NCI-H2107 treated with DMSO at 0.1 percent for 48 hours (cell line): ENCODE data around the gene RHNO1.

Experiments
- DNase-seq: peaks from one replicate; lab custom pipeline; 2025; ENCODE audit not compliant: unreplicated experiment; lab: John Stamatoyannopoulos, UW

The RHNO1 gene

DNA sequence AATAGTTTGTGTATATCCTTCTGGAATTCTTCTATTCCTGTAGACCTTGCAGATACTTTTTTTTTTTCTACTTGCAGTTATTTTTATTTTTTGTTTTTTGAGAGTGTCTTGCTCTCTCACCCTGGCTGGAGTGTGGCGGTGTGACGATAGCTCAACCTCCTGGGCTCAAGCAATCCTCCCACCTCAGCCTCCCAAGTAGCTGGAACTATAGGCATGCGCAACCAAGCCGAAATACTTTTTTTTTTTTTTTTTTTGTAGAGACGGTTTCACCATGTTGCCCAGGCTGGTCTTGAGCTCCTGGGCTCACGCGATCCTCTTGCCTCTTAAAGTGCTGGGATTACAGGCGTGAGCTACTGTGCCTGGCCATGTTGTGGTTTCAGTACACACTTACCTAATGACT, 23.6 kb downstream of the RHNO1 start:
- no peak for DNase-seq

DNA sequence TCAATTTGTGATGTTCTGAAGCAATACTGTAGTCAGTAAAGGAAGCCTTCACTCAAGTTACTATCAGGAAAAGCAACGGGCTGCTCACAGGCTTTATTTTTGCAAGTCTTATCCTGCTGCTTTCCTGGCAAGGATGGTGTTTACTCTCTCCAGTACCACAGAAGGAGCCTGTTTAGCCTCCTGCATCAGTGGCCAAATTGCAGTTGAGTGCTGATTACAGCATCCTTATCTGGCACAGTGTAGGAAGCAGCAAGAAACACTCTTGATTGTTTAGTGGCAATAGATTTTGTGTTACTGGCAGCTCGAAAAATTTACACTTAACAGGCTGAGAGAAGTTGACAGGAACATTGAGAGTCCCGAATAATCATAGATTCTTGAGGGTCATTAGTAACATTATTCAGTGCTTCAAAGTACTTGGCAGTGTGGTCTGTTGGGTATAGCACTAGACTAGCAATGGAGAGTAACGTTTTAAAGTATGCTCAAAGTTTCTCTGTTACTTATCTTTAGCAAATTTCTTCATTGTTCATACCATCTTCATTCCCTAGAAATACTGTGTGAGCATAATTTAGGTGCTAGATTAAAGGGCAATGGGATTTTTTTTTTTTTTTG, 25.4 kb downstream of the RHNO1 start:
- peak; percentile 81 for DNase-seq

DNA sequence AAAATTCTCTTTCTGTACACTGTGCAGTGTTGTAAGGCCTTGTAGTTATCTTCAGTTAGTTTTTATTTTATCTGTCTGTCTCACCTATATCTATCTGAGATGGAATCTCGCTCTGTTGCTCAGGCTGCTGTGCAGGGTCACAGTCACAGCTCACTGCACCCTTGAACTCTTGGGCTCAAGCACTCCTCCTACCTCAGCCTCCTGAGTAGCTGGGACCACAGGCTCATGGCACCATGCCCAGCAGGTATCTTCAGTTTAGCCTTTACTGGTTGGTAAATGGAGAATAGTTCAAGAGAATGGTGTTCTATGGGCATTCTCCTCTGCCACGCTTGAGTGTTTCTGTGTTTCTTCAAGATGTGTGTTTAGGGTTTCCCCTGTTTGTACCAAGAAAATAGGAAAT, 27.2 kb downstream of the RHNO1 start:
- peak; percentile 18 for DNase-seq

- no peak for DNase-seq
Measured at GRCh38 chr12:2912216-2912575, 35.2 kb downstream of the RHNO1 start.

- no peak for DNase-seq
Measured at GRCh38 chr12:2919249-2919648, 42.2 kb downstream of the RHNO1 start.

- DNase-seq = no peak
Measured at GRCh38 chr12:2922329-2922728, 45.3 kb downstream of the RHNO1 start.

GRCh38 chr12:2923057-2923456, 46.0 kb downstream of the RHNO1 start:
- DNase-seq = no peak

GRCh38 chr12:2924019-2924418, 47.0 kb downstream of the RHNO1 start:
- DNase-seq = no peak

DNA sequence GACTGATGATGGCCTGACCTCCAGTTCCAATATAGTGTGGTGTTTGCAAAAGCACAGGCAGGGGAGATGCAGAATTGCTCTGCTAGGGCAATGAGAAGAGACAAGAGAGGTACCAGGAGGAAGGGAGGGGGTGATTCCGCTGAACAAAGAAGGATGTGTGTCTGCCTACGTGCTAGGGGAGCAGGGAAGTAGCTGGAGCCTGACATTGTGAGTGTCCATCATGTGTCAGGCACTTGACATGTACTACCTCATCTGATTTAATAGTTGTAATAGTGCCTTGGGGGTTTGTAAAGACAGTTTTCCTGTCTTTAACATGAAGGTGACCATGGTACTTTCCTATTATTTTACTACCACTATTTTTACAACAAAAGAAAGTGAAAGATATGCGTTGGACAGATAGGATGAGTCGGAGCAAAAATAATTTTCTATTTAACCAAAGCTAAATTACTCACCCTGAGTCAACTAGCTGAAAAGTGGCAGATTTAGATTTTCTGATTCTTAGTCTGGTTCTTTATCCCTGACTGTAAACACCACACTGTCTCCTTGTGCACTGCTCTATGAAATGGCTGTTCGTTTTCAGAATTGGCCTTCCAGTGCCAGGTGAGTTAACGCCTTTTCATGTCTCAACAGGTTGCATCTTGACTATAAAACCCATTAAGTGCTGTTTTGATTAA, 48.4 kb downstream of the RHNO1 start:
- DNase-seq = no peak

- DNase-seq = no peak
Measured at GRCh38 chr12:2930865-2931264, 53.8 kb downstream of the RHNO1 start.

DNA sequence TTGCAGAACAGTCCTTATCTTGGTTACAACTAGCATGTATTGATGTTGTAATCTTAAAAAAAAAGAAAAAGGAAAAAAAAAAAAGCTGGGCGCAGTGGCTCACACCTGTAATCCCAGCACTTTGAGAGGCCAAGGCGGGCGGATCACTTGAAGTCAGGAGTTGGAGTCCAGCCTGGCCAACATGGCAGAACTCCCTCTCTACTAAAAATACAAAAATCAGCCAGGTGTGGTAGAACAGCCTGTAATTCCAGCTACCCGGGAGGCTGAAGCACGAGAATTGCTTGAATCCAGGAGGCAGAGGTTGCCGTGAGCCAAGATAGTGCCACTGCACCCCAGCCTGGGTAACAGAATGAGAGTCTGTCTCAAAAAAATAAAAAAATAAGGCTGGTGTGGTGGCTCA, 56.6 kb downstream of the RHNO1 start:
- no peak for DNase-seq

- DNase-seq = no peak
Measured at GRCh38 chr12:2934371-2934770, 57.3 kb downstream of the RHNO1 start.

DNA sequence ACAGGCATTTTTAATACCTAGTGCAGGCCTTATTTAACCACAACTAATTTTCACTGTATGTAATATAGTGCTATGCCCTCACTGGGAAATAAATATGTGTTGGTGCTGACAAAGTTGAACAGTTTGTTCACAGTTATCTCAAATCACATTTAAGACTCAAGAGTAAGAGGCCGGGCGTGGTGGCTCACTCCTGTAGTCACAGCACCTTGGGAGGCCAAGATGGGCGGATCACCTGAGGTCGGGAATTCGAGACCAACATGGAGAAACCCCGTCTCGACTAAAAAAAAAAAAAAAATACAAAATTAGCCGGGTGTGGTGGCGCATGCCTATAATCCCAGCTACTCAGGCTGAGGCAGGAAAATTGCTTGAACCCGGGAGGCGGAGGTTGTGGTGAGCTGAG, 59.3 kb downstream of the RHNO1 start:
- DNase-seq = no peak

DNA sequence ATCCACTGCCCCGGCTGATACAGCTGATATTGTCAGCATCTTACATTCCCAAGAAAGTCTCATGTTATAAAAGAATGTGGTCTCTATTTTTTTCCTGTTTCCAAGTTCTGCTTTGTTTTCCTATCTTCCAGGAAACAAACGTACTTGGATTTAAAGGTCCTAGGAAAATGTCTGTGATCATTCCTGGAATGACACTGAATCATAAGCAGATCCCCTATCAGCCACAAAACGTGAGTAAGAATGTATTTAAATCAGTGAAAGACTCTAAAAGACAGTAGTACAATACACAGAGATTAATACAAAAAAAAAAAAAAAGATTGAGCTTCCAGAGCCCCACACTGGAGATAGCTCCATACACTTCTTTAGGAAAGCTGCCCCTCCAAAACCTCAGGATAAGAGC, 60.5 kb downstream of the RHNO1 start:
- no peak for DNase-seq
